ENCODE results near the gene GRIK1.

The GRIK1 gene

DNA sequence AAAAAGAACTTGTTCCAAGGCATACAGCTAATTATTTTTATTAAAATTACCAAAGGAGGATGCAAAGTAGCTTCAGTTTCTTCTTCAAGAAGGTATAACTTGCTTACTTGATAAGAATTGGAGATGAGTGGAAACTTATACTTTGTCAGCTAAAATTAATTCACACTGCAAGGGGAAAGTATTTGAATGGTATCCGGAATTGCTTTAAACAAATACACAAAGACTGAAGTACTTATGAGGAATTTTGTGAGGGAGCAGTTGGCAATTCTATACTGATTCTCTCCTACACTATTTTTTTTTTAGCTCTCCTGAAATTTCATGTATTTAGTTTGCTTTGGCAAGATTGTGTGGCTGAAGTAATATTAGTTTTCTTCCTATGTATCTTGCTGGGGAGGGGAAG, 39.2 kb upstream of the GRIK1 start:
- Histone ChIP-seq H3K4me1 (ENCODE audit: insufficient read depth, low read length, severe bottlenecking) (no peaks in the 10 kb centered on the region), H3K4me2 (ENCODE audit: low read length) (no peak overlapping the region), H3K4me3 (ENCODE audit: low read depth, low read length, poor library complexity, severe bottlenecking) (no peak overlapping the region), H3K79me2 (ENCODE audit: insufficient read depth, low read length) (no peaks in the 10 kb centered on the region), H3K9ac (ENCODE audit: low read length) (no peak overlapping the region), H3K27ac (ENCODE audit: low read depth, low read length, poor library complexity, severe bottlenecking) (no peak overlapping the region), H3K9me3 (ENCODE audit: low read length) (no peaks in the 10 kb centered on the region), H3K36me3 (ENCODE audit: insufficient read depth, low read length) (no peaks in the 10 kb centered on the region), H3K9me2 (ENCODE audit: low read depth, low read length) (no peaks in the 10 kb centered on the region), H2AFZ (ENCODE audit: low read length) (no peak overlapping the region), H3K27me3 (ENCODE audit: insufficient read depth, low read length) (no peaks in the 10 kb centered on the region), H3F3A (ENCODE audit: insufficient read depth, low read length) (no peaks in the 10 kb centered on the region), H4K20me1 (ENCODE audit: insufficient read depth, low read length) (no peaks in the 10 kb centered on the region)
- no peak for TF ChIP-seq CTCF (IDR thresholded peaks at IDR 0.05; ENCODE audit: low read length)
- no peak for TF ChIP-seq EZH2 (IDR thresholded peaks at IDR 0.05; ENCODE audit: borderline replicate concordance, low read length)

DNA sequence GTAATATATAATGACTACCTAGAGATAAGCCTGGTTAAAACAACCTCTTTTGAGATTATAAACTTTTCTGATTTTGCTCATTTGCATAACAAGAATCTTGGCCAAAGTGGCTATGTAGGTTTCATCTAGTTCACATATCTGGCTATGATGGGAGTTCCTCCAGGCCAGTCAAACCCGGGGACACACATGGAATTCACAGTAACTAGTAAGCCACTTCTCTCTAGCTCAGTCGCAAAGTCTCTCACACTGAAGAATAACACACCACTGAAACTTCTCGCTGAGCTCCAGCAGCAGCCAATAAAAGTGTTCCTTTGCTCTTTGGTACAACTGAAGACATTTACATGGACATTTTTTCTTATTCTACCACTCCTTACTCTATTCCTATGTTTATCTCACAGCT, 36.0 kb upstream of the GRIK1 start:
- Histone ChIP-seq H3K27me3 (ENCODE audit: insufficient read depth, low read length) (no peaks in the 10 kb centered on the region), H3K79me2 (ENCODE audit: insufficient read depth, low read length) (no peaks in the 10 kb centered on the region), H3K9me2 (ENCODE audit: low read depth, low read length) (no peaks in the 10 kb centered on the region), H3K9me3 (ENCODE audit: low read length) (no peaks in the 10 kb centered on the region), H4K20me1 (ENCODE audit: insufficient read depth, low read length) (no peaks in the 10 kb centered on the region), H3K36me3 (ENCODE audit: insufficient read depth, low read length) (no peaks in the 10 kb centered on the region), H3K4me1 (ENCODE audit: insufficient read depth, low read length, severe bottlenecking) (no peaks in the 10 kb centered on the region), H3K4me3 (ENCODE audit: low read depth, low read length, poor library complexity, severe bottlenecking) (no peak overlapping the region), H3K4me2 (ENCODE audit: low read length) (no peak overlapping the region), H3F3A (ENCODE audit: insufficient read depth, low read length) (no peaks in the 10 kb centered on the region), H3K27ac (ENCODE audit: low read depth, low read length, poor library complexity, severe bottlenecking) (no peak overlapping the region), H3K9ac (ENCODE audit: low read length) (no peak overlapping the region), H2AFZ (ENCODE audit: low read length) (no peak overlapping the region)
- TF ChIP-seq CTCF (IDR thresholded peaks at IDR 0.05; ENCODE audit: low read length) (no peak), EZH2 (IDR thresholded peaks at IDR 0.05; ENCODE audit: borderline replicate concordance, low read length) (no peak)

- Histone ChIP-seq H3K27me3 (ENCODE audit: insufficient read depth, low read length) (no peaks in the 10 kb centered on the region), H3K9ac (ENCODE audit: low read length) (no peak overlapping the region), H3K9me2 (ENCODE audit: low read depth, low read length) (no peaks in the 10 kb centered on the region)
These were observed 33.5 kb upstream of the GRIK1 start for GRCh38 chr21:29973258-29973657.

More at GRCh38 chr21:29973258-29973657, 33.5 kb upstream of the GRIK1 start:
- no peak overlapping the region for H3K4me2 ChIP-seq (ENCODE audit: low read length)
- no peaks in the 10 kb centered on the region for H3K79me2 ChIP-seq (ENCODE audit: insufficient read depth, low read length)
- H3K27ac ChIP-seq (ENCODE audit: low read depth, low read length, poor library complexity, severe bottlenecking) = no peak overlapping the region
- H3F3A ChIP-seq (ENCODE audit: insufficient read depth, low read length) = 0 out of 2 replicates have a peak, but pooled peaks cover 3% of the 10 kb centered on the region
- no peak overlapping the region for H2AFZ ChIP-seq (ENCODE audit: low read length)
- no peak overlapping the region for H3K4me3 ChIP-seq (ENCODE audit: low read depth, low read length, poor library complexity, severe bottlenecking)
- H3K36me3 ChIP-seq (ENCODE audit: insufficient read depth, low read length) = no peaks in the 10 kb centered on the region
- H3K4me1 ChIP-seq (ENCODE audit: insufficient read depth, low read length, severe bottlenecking) = no peaks in the 10 kb centered on the region
- no peaks in the 10 kb centered on the region for H4K20me1 ChIP-seq (ENCODE audit: insufficient read depth, low read length)
- TF ChIP-seq CTCF (IDR thresholded peaks at IDR 0.05; ENCODE audit: low read length) (no peak), EZH2 (IDR thresholded peaks at IDR 0.05; ENCODE audit: borderline replicate concordance, low read length) (no peak)
- no peaks in the 10 kb centered on the region for H3K9me3 ChIP-seq (ENCODE audit: low read length)
